ENCODE measurements around the gene P3H4.
"Not testable (repeated sequence)": the region's sequence is repeated elsewhere in the genome, so short reads cannot be mapped to it uniquely, and the experiment has no call there.

Gene P3H4

DNA sequence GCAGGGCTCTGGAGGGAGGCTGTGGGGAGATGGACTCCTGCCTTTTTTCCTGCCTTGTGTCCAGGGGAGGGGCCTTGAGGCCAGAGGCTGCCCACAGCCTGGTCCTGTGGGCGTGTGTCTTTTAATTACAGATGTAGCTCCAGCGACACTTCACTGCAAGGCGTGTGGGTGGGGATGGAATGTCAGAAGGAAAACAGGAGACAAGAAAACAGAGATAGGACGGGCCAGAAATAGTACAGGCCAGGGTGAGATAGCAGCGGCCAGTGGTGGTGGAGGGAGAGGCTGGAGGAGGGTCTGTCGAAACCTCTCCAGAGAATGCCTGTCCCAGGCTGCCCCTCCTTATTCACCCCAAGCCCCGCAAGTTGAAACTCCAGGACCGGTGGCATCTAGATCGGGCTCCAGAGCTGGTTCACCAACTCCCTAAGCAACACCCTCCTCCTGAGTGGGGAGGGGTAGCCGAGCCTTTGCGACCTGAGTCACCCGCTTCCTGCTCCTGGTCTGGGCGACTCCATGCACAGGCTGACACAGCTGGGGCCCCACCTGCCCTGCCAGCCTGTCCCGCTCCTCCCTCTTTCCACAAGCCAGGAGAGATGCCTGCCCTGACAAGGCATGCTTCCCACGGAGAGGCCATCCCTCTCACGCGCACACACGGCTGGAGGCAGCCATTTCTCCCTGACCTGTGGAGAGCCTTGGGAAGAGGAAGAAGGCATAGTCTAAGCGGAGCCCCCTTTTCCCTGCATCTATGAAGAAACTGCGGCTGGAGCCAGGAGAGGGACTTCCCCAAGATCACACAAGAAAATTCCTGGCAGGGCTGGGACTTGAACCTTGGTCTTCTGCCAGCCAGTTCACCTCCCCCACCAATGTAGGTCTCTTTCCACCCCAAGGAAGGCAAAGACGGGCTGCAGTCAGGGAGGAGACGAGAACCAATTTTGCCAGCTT is 18.6 kb downstream of the P3H4 start:
- DNase-seq: no peak

- DNase-seq: no peak
Observed at GRCh38 chr17:41787021-41787418, 24.7 kb downstream of the P3H4 start.

DNA sequence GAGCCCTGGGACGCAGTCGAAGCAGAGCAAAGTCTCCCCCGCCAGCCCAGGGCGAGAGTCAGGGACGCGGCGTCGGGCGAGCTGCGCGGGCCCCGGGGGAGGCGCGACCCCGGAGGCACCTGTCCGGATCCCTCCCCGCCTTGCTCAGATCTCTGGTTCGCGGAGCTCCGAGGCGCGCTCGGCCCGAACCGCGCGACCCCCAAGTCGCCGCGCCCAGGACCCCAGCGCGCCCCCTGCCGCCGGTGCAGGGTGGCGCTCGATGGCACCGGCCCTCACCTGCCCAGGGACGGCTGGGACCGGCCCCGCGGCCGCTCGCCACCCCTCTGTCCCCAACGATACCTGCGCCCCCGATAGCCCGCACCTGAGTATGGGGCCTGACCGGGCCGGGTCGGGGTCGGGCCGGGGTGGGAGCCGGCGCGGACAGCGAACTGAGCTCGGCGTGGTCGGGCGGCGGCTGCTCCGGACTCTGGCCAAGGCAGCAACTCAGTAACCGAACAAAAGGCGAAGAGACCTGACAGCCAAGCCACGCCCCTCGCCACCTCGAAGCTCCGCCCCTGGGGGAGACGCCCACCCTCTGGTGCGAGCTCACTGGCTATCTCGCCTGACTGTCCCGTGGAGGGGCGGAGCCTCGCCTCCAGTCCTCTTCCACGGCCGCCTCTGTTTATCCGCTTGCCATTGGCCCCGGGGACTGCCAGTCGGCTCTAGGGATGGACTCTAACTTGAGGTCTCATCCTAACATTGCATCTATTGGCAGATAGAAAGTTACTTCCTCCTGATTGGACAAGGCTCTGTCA is 25.3 kb downstream of the P3H4 start, which contains the start of gene JUP:
JUP (minus strand) TSS at position 485 of the 794 bp plus-strand sequence. CDS start 14,857 bp downstream, outside the sequence.
- DNase-seq: peak; percentile 84 to 90 (median 86)

DNA sequence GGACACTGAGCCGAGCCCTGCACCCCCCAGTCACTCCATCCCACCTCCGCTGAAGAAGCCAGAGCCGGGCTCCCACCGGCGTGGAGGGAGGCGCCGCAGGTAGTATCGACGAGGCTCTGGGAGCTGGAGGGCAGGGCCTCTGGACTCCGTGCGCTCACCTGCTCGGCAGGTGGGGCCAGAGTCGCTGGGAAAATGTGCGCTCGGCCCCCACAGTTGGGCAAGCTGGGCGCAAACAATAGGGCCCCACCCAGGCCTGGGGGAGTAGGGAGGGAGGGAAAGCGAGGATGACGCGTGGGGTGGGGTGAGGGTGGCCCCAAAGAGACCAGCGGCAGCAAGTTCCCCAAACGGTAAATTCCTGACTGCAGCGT is 25.9 kb downstream of the P3H4 start:
- DNase-seq: peak in 1 of 6 experiments; percentile 16

DNA sequence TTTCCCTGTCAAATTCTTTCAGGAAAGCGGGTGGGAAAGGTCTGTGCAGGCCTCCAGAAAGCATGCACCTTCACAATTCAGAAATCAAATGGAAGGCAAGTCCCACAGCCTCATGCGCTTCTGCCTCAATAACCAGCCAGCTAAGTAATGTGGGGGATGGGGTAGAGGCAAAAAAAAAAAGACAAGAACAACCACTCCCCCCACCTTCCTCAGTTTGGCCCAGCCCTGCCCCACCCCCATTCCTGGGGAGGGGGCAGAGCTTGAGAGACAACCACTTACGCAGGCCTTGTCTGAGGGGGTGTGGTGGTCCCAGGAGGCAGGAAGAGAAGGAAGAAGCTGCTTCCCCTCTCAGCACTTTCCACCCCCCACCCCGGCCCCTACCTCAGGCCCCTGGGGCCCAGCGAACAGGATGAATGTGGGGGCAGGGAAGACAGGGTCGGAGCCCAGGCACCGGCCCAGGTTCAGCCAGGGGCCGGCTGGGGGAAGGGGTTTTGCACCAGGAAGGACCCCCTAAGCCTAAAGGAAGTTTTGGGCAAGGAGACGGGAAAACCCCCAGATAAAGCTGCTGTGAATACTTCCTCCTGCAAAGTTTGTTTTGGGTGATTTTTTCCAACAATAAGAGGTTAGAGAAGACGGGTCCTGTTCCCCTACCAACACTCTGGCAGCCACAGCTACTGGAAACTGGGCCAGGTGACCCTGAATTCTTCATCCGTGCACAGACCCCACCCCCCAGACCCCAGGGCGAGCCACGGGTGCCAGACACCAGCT is 26.5 kb downstream of the P3H4 start:
- no peak for DNase-seq

GRCh38 chr17:41784207-41784744 is 27.5 kb downstream of the P3H4 start:
- DNase-seq: no peak

DNA sequence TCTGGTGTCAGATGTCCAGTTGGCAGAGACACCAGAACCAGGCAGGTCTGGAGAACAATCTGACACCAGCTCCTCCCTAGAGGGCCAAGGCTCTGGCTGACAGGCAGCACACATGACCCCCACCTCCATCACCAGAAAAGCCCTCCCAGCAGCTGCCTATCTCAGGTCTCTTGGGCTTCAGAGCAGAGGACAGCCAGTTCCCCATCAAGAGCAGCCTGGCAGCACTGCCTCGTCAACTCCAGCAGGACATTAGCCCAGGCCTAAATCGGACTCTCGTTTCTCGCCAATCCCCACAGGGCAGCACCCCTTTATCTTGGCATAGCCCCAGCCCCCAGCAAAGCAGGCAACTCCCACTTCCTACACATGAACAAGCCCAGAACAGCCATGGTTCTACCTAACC is 29.6 kb downstream of the P3H4 start:
- DNase-seq: no peak

GRCh38 chr17:41781404-41782110 is 30.2 kb downstream of the P3H4 start:
- DNase-seq: no peak

- no peak for DNase-seq
Observed at GRCh38 chr17:41779954-41780353, 31.8 kb downstream of the P3H4 start.

GRCh38 chr17:41777574-41778188 is 34.1 kb downstream of the P3H4 start:
- DNase-seq: no peak

GRCh38 chr17:41777157-41777573 is 34.6 kb downstream of the P3H4 start:
- no peak for DNase-seq

DNA sequence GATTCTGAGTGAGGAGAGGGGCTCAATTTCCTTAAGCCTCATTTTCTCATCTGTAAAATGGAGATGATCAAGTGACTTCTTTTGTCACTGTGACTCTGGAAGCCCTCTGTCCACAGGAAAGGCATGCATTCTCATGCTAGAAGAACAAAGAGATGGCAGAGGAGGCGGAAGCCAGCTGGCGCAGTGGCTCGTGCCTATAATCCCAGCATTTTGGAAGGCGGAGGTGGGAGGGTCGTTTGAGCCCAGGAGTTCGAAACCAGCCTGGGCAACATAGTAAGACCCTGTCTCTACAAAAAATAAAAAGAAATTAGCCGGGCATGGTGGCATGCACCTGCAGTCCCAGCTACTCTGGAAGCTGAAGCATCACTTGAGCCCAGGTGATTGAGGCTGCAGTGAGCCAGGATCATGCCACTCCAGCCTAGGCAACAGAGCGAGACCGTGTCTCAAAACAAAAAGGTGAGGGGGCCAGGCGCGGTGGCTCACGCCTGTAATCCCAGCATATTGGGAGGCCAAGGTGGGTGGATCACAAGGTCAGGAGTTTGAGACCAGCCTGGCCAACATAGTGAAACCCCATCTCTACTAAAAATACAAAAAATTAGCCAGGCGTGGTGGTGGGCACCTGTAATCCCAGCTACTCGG is 35.4 kb downstream of the P3H4 start:
- DNase-seq: not testable (repeated sequence)

- no peak for DNase-seq
Observed at GRCh38 chr17:41775394-41776226, 36.1 kb downstream of the P3H4 start.

- no peak for DNase-seq
Observed at GRCh38 chr17:41773731-41774193, 38.0 kb downstream of the P3H4 start.

GRCh38 chr17:41773190-41773588 is 38.6 kb downstream of the P3H4 start:
- DNase-seq: no peak

GRCh38 chr17:41772586-41773189 is 39.1 kb downstream of the P3H4 start:
- DNase-seq: no peak

GRCh38 chr17:41772218-41772585 is 39.5 kb downstream of the P3H4 start:
- DNase-seq: no peak

DNA sequence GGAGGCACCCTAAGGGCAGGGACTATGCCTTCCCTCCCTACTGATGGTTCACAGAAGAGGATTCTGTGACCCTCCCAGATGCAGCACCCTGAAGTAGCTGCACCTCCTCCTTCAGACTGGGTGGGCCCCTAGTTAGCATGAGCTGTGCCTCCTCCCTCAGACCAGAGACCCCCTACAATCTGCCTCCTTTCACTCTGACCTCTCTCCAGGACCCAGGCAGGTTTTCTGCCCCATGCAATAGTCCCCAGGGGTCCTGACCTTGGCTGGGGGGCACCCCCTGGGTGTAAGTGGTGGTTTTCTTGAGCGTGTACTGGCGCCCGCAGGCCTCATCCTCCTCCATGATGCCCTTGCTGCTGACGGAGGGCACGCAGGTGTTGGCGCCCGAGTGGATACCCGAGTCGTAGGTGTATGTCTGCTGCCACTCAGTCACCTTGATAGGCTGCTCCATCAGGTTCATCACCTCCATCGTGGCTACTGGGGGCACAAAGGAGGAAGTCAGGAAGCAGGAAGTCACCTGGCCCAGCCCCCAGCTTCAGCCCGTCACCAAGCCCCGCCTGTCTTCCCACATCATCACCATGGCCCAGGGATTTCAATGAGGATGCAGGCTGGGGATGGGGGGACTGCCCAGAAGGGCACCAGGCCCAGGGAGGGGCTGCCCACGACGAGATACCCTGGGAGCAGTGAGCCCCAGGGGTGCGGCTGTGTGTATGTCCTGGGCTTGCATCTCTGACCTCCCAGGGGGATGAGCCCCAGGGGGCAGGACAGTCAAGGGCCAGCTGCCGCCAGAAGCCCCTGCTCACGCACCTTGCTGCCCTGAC is 40.2 kb downstream of the P3H4 start:
- DNase-seq: no peak

GRCh38 chr17:41769985-41770384 is 41.8 kb downstream of the P3H4 start:
- no peak for DNase-seq
